ENCODE results near the gene ABCC8.

Gene ABCC8

DNA sequence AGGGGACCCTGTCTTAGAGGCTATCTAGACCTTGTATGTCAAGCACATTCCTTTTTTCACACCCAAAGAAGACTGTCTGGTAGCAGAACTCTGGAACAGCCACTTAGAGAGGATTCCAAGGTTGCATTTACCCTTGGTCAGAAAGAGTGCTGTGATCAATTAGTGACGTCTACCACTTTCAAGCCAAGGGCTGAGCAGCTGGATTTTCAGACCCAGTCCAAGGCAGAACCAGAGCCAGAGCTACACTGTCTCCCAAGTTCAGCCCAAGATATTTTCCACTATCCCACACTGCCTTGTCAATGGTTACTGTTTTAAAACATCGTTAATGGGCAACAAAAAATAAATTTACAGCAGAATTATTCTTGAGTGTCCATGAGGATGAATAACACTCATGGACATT, 24.0 kb downstream of the ABCC8 start:
- Histone ChIP-seq H3K9me3 (ENCODE audit: control extremely low read depth in 1 of 5, control insufficient read depth in 4 of 5, insufficient read depth in 2 of 5, low read depth in 1 of 5, low read length in 4 of 5) (peaks cover 0 to 2% (median 0%) of the 10 kb centered on the region in 5 experiments), H3K27me3 (replicated peaks in 2 of 5; ENCODE audit: control insufficient read depth in 4 of 5, insufficient read depth in 5 of 5, low read length in 4 of 5) (peaks cover 0 to 5% (median 0%) of the 10 kb centered on the region in 5 experiments), H3K4me1 (ENCODE audit: control extremely low read depth in 1 of 4, control insufficient read depth in 4 of 4, insufficient read depth in 4 of 4, low read length in 3 of 4) (peaks cover 0 to 9% (median 6%) of the 10 kb centered on the region in 4 experiments), H3K27ac (ENCODE audit: insufficient read depth in 1 of 2, low read depth in 1 of 2, low read length in 2 of 2, poor library complexity in 1 of 2, severe bottlenecking in 2 of 2) (no peak overlapping the region), H3K36me3 (ENCODE audit: control insufficient read depth in 4 of 4, insufficient read depth in 4 of 4, low read length in 3 of 4) (no peaks in the 10 kb centered on the region), H3K4me3 (ENCODE audit: control insufficient read depth in 1 of 7, extremely low read depth in 1 of 7, insufficient read depth in 4 of 7, low read depth in 2 of 7, low read length in 6 of 7) (no peak overlapping the region)
- CTCF ChIA-PET = no interaction called here
- DNase-seq = no peak
- WGBS (ENCODE audit: insufficient coverage) = 100% methylated on average over 1 of the region's 2 CpGs
- POLR2A ChIA-PET = no interaction called here

GRCh38 chr11:17449158-17449557, 27.5 kb downstream of the ABCC8 start:
- Histone ChIP-seq H3K27ac (ENCODE audit: insufficient read depth in 1 of 2, low read depth in 1 of 2, low read length in 2 of 2, poor library complexity in 1 of 2, severe bottlenecking in 2 of 2) (no peak overlapping the region), H3K36me3 (ENCODE audit: control insufficient read depth in 4 of 4, insufficient read depth in 4 of 4, low read length in 3 of 4) (no peaks in the 10 kb centered on the region), H3K4me3 (ENCODE audit: control insufficient read depth in 1 of 7, extremely low read depth in 1 of 7, insufficient read depth in 4 of 7, low read depth in 2 of 7, low read length in 6 of 7) (no peak overlapping the region), H3K4me1 (ENCODE audit: control extremely low read depth in 1 of 4, control insufficient read depth in 4 of 4, insufficient read depth in 4 of 4, low read length in 3 of 4) (no peaks in the 10 kb centered on the region), H3K27me3 (replicated peaks in 2 of 5; ENCODE audit: control insufficient read depth in 4 of 5, insufficient read depth in 5 of 5, low read length in 4 of 5) (peaks cover 0 to 7% (median 0%) of the 10 kb centered on the region in 5 experiments), H3K9me3 (ENCODE audit: control extremely low read depth in 1 of 5, control insufficient read depth in 4 of 5, insufficient read depth in 2 of 5, low read depth in 1 of 5, low read length in 4 of 5) (peaks cover 0 to 2% (median 0%) of the 10 kb centered on the region in 5 experiments)
- ChIA-PET CTCF (no interaction called here), POLR2A (no interaction called here)
- 92% methylated on average over 8 of the region's 8 CpGs for WGBS (ENCODE audit: insufficient coverage)
- no peak for DNase-seq

DNA sequence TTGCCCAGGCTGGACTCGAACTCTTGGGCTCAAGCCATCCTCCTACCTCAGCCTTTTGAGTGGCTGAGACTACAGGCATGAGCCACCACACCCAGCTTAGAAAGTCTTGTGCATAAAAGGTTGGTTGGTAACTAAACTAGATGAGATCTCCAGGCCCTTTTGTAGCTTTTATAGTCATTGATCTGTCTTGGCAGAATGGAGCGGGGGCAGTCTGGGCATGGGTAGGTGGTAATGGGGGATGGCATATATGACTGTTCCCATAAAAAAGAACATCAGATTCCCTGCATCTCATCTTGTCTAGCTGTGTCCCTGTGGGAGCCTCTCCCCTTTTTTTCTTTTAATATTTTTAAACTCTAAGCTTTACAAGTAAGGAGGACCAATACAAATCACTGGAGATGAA, 30.2 kb downstream of the ABCC8 start:
- ChIA-PET CTCF (interaction anchor here (1.1 to 1.4 kb wide), 2 partner anchors 10 to 54 kb away, joined by 3 to 4 read pairs; no protein-coding TSS in a partner anchor), POLR2A (no interaction called here)
- Histone ChIP-seq H3K9me3 (ENCODE audit: control extremely low read depth in 1 of 5, control insufficient read depth in 4 of 5, insufficient read depth in 2 of 5, low read depth in 1 of 5, low read length in 4 of 5) (no peaks in the 10 kb centered on the region), H3K27me3 (replicated peaks in 2 of 5; ENCODE audit: control insufficient read depth in 4 of 5, insufficient read depth in 5 of 5, low read length in 4 of 5) (peaks cover 0 to 7% (median 0%) of the 10 kb centered on the region in 5 experiments), H3K27ac (ENCODE audit: insufficient read depth in 1 of 2, low read depth in 1 of 2, low read length in 2 of 2, poor library complexity in 1 of 2, severe bottlenecking in 2 of 2) (no peak overlapping the region), H3K36me3 (ENCODE audit: control insufficient read depth in 4 of 4, insufficient read depth in 4 of 4, low read length in 3 of 4) (no peaks in the 10 kb centered on the region), H3K4me1 (ENCODE audit: control extremely low read depth in 1 of 4, control insufficient read depth in 4 of 4, insufficient read depth in 4 of 4, low read length in 3 of 4) (no peaks in the 10 kb centered on the region), H3K4me3 (ENCODE audit: control insufficient read depth in 1 of 7, extremely low read depth in 1 of 7, insufficient read depth in 4 of 7, low read depth in 2 of 7, low read length in 6 of 7) (no peak overlapping the region)
- no peak for DNase-seq
- 86% methylated on average over 1 of the region's 2 CpGs for WGBS (ENCODE audit: insufficient coverage)

DNA sequence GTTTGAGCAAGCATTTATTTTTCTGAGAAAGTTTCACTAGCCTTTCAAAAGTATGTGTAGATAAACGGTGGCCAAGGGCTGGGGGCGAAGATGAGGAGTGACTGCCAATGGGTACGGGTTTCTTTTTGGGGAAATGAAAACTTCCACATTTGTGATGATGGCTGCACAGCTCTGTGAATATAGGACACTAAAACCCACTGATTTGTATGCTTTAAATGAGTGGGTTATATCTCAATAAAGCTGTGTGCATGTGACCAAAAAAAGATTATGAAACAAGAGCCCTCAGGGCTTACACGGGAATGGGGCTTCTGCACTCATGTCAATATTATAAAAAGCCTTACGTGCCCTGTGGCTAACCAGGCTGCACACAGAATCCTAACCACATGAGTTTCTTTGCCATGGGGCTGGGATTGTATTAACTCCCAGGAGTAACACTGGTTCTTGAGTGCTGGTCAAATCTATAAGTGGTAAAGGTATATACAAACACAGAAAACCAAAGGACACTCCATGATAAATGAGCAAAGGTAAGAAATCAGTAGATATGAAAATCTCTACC, 31.3 kb downstream of the ABCC8 start:
- Histone ChIP-seq H3K36me3 (ENCODE audit: control insufficient read depth in 4 of 4, insufficient read depth in 4 of 4, low read length in 3 of 4) (no peaks in the 10 kb centered on the region), H3K9me3 (ENCODE audit: control extremely low read depth in 1 of 5, control insufficient read depth in 4 of 5, insufficient read depth in 2 of 5, low read depth in 1 of 5, low read length in 4 of 5) (peaks cover 0 to 5% (median 0%) of the 10 kb centered on the region in 5 experiments), H3K4me3 (ENCODE audit: control insufficient read depth in 1 of 7, extremely low read depth in 1 of 7, insufficient read depth in 4 of 7, low read depth in 2 of 7, low read length in 6 of 7) (no peak overlapping the region), H3K27ac (ENCODE audit: insufficient read depth in 1 of 2, low read depth in 1 of 2, low read length in 2 of 2, poor library complexity in 1 of 2, severe bottlenecking in 2 of 2) (no peak overlapping the region), H3K27me3 (replicated peaks in 2 of 5; ENCODE audit: control insufficient read depth in 4 of 5, insufficient read depth in 5 of 5, low read length in 4 of 5) (peaks cover 0 to 7% (median 0%) of the 10 kb centered on the region in 5 experiments), H3K4me1 (ENCODE audit: control extremely low read depth in 1 of 4, control insufficient read depth in 4 of 4, insufficient read depth in 4 of 4, low read length in 3 of 4) (no peaks in the 10 kb centered on the region)
- POLR2A ChIA-PET = no interaction called here
- CTCF ChIA-PET = no interaction called here
- WGBS (ENCODE audit: insufficient coverage) = 100% methylated on average over 2 of the region's 5 CpGs
- DNase-seq = no peak

DNA sequence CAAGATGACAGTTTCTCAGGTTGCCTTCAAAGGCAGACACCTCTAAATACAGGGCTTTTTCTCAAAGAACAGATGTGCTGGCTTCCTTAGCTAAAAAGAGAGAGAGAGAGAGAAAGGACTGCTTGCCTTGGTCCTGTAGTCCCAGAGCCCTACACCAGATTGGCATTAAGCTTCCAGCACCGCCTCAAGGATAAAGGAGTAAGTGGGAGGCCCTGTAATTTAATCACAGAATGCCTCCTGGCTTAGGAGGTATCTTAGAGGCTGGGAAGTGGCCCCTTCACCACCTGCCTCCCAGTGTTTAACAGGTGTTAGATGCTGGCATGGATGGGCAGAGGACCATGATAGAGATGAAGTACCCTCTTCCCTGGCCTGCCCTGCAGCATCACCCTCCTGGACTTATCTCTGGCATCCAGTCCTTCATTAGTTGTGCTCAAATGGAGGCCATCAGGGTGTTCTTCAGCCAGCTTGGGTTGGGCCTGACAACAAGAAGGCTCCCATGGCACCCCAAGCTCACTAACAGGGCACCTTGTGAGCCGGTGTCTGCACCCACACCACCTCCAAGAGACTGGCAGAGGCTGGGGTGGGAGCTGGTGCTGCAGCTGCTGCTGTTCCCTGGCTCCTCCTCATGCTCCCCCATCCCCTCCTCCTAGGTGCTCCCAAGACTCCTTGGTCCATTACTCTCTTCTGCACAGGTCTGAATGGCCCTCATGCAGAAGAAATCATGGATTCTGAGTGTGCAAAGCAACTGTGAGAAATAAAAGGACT, 32.5 kb downstream of the ABCC8 start:
- Histone ChIP-seq H3K27ac (ENCODE audit: insufficient read depth in 1 of 2, low read depth in 1 of 2, low read length in 2 of 2, poor library complexity in 1 of 2, severe bottlenecking in 2 of 2) (no peak overlapping the region), H3K27me3 (replicated peaks in 2 of 5; ENCODE audit: control insufficient read depth in 4 of 5, insufficient read depth in 5 of 5, low read length in 4 of 5) (peaks cover 0 to 7% (median 0%) of the 10 kb centered on the region in 5 experiments), H3K9me3 (ENCODE audit: control extremely low read depth in 1 of 5, control insufficient read depth in 4 of 5, insufficient read depth in 2 of 5, low read depth in 1 of 5, low read length in 4 of 5) (peaks cover 0 to 5% (median 0%) of the 10 kb centered on the region in 5 experiments), H3K4me1 (ENCODE audit: control extremely low read depth in 1 of 4, control insufficient read depth in 4 of 4, insufficient read depth in 4 of 4, low read length in 3 of 4) (peaks cover 0 to 7% (median 3%) of the 10 kb centered on the region in 4 experiments), H3K4me3 (ENCODE audit: control insufficient read depth in 1 of 7, extremely low read depth in 1 of 7, insufficient read depth in 4 of 7, low read depth in 2 of 7, low read length in 6 of 7) (no peak overlapping the region), H3K36me3 (ENCODE audit: control insufficient read depth in 4 of 4, insufficient read depth in 4 of 4, low read length in 3 of 4) (no peaks in the 10 kb centered on the region)
- POLR2A ChIA-PET = no interaction called here
- DNase-seq = no peak
- no CpG with 5 or more reads among the region's 2 CpGs for WGBS (ENCODE audit: insufficient coverage)
- CTCF ChIA-PET = no interaction called here

DNA sequence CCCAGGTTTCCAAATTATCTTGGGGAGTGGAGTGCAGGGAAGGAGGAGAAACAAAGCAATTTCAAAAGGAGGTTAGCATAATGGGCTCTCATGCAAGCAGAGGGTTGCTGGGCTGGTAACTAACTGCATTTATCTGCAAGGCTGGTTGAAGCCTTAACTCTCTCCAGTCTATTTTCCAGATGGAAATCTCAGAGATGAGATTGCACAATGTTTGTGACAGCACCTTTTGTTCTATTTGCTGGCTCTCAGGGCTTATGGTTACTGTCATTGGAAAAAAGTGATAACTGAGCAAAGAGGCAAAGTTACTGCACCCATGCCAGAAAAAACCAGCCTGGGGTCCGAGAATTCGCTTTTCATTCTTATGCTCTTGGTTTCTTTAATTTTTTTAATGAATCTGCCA, 33.2 kb downstream of the ABCC8 start:
- no peak for DNase-seq
- Histone ChIP-seq H3K27me3 (replicated peaks in 2 of 5; ENCODE audit: control insufficient read depth in 4 of 5, insufficient read depth in 5 of 5, low read length in 4 of 5) (peaks cover 0 to 7% (median 0%) of the 10 kb centered on the region in 5 experiments), H3K4me1 (ENCODE audit: control extremely low read depth in 1 of 4, control insufficient read depth in 4 of 4, insufficient read depth in 4 of 4, low read length in 3 of 4) (peaks cover 0 to 12% (median 6%) of the 10 kb centered on the region in 4 experiments), H3K27ac (ENCODE audit: insufficient read depth in 1 of 2, low read depth in 1 of 2, low read length in 2 of 2, poor library complexity in 1 of 2, severe bottlenecking in 2 of 2) (no peak overlapping the region), H3K36me3 (ENCODE audit: control insufficient read depth in 4 of 4, insufficient read depth in 4 of 4, low read length in 3 of 4) (no peaks in the 10 kb centered on the region), H3K4me3 (ENCODE audit: control insufficient read depth in 1 of 7, extremely low read depth in 1 of 7, insufficient read depth in 4 of 7, low read depth in 2 of 7, low read length in 6 of 7) (no peak overlapping the region), H3K9me3 (ENCODE audit: control extremely low read depth in 1 of 5, control insufficient read depth in 4 of 5, insufficient read depth in 2 of 5, low read depth in 1 of 5, low read length in 4 of 5) (peaks cover 0 to 5% (median 0%) of the 10 kb centered on the region in 5 experiments)
- CTCF ChIA-PET = no interaction called here
- WGBS (ENCODE audit: insufficient coverage) = 88% methylated on average over 2 of the region's 2 CpGs
- POLR2A ChIA-PET = no interaction called here

GRCh38 chr11:17443000-17443399, 33.6 kb downstream of the ABCC8 start:
- peaks cover 0 to 5% (median 0%) of the 10 kb centered on the region in 5 experiments for H3K27me3 ChIP-seq (replicated peaks in 2 of 5; ENCODE audit: control insufficient read depth in 4 of 5, insufficient read depth in 5 of 5, low read length in 4 of 5)
- H3K9me3 ChIP-seq (ENCODE audit: control extremely low read depth in 1 of 5, control insufficient read depth in 4 of 5, insufficient read depth in 2 of 5, low read depth in 1 of 5, low read length in 4 of 5) = peaks cover 0 to 5% (median 0%) of the 10 kb centered on the region in 5 experiments
- CTCF ChIA-PET = interaction anchor here (1.3 kb wide), 1 partner anchor 18 kb away, joined by 3 read pairs; no protein-coding TSS in a partner anchor
- no peak for DNase-seq
- 100% methylated on average over 4 of the region's 4 CpGs for WGBS (ENCODE audit: insufficient coverage)
- H3K4me3 ChIP-seq (ENCODE audit: control insufficient read depth in 1 of 7, extremely low read depth in 1 of 7, insufficient read depth in 4 of 7, low read depth in 2 of 7, low read length in 6 of 7) = no peak overlapping the region
- no peak overlapping the region for H3K27ac ChIP-seq (ENCODE audit: insufficient read depth in 1 of 2, low read depth in 1 of 2, low read length in 2 of 2, poor library complexity in 1 of 2, severe bottlenecking in 2 of 2)
- POLR2A ChIA-PET = no interaction called here
- no peaks in the 10 kb centered on the region for H3K36me3 ChIP-seq (ENCODE audit: control insufficient read depth in 4 of 4, insufficient read depth in 4 of 4, low read length in 3 of 4)
- H3K4me1 ChIP-seq (ENCODE audit: control extremely low read depth in 1 of 4, control insufficient read depth in 4 of 4, insufficient read depth in 4 of 4, low read length in 3 of 4) = peaks cover 0 to 12% (median 6%) of the 10 kb centered on the region in 4 experiments
